NCI-H524 treated with DMSO at 0.1 percent for 48 hours (cell line): ENCODE data around the gene PELI2.

ENCODE experiments used
- DNase-seq: peaks from one replicate; lab custom pipeline; 2025; lab: John Stamatoyannopoulos, UW

PELI2 gene

DNA sequence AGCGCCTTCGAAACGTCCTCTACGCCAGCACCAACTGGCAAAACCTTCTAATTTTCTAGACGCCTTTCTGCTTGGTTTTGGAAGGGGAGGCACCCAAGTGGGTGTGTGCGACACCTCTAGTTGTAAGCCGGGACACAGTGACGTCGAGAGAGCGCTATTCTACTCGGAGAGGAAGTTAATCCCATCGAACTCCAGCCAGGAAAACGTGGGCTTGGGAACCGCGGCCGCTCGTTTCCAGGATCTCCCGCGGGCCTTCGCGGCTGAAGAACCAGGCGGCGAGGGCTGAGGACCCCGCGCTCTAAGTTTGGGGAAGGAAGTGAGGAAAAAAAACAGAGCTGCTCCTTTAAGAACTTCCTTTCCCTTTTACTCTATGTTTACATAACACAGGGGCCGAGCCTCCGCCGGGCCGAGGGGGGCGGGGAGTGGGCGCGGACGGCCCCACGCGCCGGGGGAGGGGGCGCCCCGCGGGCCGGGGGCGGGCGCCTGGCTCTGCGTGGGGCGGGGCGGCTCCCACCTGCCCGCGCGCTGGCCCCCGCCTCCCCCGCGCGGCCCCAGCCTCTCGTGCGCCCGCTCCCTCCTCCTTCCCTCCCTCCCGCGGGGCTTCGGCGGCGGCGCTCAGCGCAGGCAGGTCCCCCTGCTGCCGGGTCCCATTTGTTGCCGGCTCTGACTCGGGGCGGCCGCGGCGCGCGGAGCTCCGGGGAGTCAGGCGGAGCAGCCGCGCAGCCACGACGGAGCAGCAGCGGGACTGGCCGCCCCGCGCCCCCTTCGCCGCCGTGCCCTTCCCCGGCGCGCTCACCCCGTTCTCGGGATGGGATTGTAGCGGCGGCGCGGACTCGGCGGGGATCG lies at the start of gene PELI2:
PELI2 (plus strand) TSS at position 647 of the 846 bp plus-strand sequence. CDS start 250 bp downstream, outside the sequence.
- peak; percentile 71 for DNase-seq

GRCh38 chr14:56073799-56074198 lies 44.4 kb upstream of the PELI2 start:
- no peak for DNase-seq

- DNase-seq, result no peak
These were observed 42.9 kb upstream of the PELI2 start for GRCh38 chr14:56075301-56075700.

- DNase-seq, result no peak
These were observed 37.1 kb upstream of the PELI2 start for GRCh38 chr14:56081139-56081538.

DNA sequence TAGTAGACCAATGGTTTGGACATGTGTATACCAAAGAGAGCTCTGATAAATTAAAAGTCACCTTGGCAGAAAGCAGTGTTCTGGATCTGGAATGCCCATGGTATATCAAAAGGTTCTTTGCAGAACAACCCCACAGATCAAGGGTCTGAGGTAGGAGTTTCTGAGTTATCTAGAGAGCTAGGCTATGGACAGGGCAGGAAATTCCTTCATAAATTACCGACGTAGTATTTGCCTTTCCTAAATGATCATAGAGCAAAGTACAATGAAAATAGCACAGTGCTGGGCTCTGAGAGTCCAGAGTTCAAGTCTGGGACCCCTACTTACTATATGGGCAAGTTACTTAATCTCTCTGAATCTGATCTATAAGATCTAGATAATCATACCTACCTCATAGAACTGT lies 35.3 kb upstream of the PELI2 start:
- no peak for DNase-seq

DNA sequence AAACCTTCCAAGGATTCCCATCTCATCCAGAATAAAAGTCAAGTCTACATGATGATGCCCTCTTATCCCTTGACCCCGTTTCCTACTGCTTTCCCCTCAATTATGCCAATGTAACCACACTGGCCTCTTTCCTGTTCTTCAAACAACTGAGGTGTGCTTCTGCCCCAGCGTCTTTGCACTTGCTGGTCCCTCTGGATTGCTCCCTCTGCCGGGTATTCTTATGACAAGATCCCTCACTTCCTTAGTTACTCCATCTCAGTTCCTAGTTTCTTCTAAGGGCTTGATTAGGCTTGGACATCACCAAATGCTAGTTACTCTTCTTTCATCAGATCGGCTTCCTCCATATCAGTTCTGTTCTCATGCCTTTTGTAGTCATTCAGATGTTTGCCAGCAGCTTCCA lies 32.7 kb upstream of the PELI2 start:
- DNase-seq, result no peak

DNA sequence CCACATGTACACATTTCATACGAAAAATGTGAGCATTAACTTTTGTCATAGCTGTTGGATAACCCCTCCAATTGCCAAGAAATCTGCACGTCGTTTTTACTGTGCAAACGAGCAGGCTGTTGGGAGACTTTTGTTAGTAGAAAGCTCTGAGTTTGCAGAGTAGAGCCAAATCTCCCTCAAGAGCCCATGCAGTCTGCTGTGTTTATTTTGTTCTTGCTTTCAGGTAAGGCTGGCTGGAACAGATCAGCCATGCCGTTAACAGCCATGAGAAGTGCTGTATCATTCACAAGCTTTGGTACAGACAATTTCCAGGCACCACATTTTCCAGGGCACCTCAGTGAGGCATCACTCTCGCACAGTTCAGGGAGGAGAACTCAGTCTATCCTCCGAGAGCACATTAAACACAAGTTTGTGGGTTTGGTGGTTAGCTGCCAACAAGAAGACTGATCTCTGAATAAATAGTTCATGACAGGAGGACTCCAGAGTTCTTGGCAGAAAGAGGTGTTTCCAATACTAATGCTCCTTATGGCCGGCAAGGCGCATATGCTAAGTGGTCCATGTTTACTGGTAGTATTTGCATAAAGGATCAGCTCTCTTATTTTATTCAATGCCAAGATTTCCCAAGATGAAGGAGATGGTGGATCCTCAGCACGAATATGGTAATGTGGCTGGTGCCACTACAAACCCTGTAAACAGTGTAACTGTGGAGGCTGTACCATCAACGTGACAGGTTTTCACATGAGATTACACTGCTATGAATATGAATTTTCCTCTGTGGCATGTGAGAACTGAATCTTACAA lies 30.3 kb upstream of the PELI2 start:
- peak; percentile 62 for DNase-seq

DNA sequence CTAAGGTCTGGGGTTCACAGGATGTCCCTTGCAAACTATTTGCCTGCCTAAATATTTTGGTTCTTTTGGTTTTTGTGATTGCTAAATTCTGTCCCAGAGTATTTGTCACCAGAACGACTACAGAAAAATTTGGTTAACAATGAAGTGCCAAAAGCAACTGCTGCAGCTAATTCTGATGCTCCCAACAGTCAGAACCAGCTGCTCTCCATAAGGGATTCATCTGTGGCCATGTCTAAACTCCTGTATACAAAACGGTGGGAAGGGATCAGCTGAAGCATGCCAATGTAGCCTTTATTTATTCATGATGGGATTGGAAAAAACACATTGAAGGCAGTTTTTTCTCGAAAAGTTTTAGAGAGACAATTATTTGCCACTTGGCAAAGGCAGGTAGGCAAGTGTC lies 29.3 kb upstream of the PELI2 start:
- no peak for DNase-seq

DNA sequence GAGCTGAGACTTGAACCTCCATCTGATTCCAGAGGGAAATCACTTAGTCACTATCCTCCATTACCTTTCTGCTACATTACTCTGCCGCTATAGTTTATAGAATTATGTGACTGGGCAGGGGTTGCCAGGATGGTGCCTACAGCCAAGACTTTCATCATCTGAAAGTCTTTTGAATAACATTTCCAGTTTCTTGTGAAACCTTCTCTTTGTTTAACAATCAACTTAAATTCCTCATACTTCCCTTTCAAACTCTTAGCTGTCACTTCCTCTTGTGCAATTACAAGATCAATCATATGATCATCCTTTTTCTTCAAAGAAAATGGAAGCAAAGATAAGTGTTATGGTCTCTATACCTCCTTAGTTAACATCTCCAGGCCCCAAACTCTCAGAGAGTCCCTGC lies 25.4 kb upstream of the PELI2 start:
- no peak for DNase-seq

- no peak for DNase-seq
These were observed 24.1 kb upstream of the PELI2 start for GRCh38 chr14:56094076-56094475.

GRCh38 chr14:56098021-56098420 lies 20.2 kb upstream of the PELI2 start:
- DNase-seq, result no peak

DNA sequence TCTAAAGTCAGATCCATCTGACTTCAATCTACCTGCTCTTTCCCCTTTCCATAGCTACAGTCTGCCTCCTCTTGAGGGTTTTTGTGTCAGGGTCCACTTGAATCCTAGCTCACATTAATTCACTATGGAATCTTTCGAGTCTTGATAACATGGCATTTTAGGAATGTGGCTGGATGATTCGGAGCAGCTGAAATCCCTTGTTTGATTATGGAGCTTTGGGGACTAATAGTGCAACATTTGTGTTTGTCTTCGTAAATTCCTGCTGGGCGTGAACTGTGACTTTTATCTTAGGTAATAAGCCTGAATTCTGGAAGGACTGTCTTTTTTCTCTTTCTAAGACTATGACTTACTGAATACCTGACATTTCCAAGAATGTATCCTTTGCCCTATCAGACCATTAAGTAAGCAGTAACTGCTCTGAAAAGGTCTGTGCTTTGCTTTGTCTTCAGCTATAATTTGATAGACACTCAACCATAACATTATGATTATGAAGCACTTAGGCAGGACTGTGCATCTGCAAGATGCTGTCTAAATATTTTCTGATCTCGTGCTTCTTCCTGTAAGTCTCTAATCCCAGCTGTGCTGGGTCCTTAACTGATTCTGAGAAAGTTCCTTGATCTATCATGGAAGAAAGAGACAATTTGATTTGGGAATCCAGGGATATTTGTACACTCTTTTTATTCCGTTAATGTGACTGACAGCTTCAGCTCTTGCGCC lies 19.0 kb upstream of the PELI2 start:
- no peak for DNase-seq

- DNase-seq, result no peak
These were observed 17.7 kb upstream of the PELI2 start for GRCh38 chr14:56100556-56100955.

GRCh38 chr14:56102941-56103340 lies 15.3 kb upstream of the PELI2 start:
- no peak for DNase-seq

DNA sequence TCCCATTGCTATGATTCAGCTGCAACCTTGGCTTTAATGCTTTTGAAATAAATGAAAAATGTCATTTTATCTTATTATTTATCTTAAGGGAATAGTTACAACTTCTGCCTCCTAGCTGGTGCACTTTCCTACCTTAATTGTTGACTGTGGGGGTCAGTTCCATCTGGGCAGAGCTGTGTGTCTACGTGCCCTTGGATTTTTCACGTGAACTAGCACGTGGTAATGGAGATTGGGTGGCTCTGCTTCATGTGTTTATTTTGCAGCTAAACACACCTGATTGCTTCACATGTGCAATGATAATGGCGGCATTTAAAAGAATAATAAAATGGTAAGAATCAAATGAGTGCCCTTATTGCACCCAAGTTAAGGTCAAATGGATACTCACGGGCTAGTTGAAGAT lies 10.6 kb upstream of the PELI2 start:
- no peak for DNase-seq

- DNase-seq, result no peak
These were observed 10.2 kb upstream of the PELI2 start for GRCh38 chr14:56108057-56108456.

- no peak for DNase-seq
These were observed 5.4 kb upstream of the PELI2 start for GRCh38 chr14:56112781-56113180.

DNA sequence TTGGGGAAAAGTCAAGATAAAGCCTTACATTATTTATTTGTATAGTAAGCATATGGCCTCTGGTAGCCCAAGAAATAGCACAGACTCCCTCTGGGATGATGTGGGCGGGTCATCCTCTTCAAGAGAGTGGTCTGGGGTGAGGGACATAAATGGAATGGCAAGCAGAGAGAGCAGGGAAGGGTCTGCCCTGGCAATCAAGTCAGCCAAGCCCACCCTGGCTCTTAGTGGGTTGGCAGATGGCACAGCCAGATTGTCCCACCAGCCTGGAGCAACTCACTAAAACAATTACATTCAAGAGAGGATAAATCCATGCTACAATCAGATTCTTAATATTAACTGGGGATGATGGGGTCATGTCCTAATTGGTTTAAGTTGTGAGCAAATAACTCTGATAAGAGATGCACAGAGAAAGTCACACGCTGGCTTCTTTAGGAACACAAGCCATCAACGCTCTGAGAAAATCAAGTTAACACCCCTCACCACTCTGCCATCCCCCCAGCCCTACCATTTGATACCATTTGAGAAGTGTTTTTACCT lies 2.8 kb upstream of the PELI2 start:
- DNase-seq, result peak; percentile 99

DNA sequence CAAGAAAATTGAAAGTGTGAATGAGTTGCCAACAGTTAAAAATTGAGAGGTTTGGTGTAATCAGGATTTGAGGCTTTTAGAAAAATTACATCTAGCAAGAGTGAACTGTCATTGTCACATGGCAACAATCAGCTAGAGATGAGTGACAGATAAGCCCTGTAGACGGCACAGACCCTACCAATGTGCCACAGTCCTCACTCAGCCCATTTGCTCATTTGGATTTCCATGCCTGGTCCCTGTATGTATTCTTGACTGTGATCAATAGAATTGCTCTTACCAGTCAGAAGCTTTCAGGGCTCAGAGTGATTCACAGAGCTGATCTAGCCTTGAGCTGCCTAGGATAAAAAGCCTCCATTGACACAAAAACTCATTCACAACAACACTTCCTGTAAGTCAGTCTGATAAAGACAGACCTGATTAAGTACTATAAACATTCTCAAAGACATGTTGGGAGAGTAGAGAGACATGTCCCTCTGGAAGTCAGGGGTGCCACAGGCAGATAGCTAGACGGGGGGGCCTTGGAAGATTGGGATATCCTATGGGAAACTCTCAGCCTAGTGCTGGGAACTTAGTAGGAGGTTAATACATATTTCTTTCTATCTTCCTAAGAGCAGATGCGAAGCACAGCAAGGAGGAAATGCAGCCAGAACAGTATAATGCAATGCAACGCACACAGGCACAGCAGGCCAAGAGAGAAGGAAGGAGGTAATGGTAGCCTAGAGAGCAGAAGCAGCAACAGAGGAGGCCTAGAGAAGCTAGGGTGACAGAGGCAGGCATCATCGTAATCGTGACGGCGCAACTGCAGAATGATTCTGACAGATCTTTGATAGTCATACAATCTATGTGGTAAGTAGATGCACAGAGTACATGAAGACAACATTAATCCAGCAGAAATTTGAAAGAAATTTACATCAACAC lies 2.0 kb upstream of the PELI2 start:
- DNase-seq, result no peak

- DNase-seq, result no peak
These were observed 485 bp downstream of the PELI2 start for GRCh38 chr14:56118611-56119181.
